MCF 10A (cell line): ENCODE results near the gene NOL4L. TPM values are rescaled to one million over a fixed set of nuclear protein-coding genes. Genes with fewer than 3 reads are reported as not detected.

Source experiments
- BruUV-seq: library from RNA; stranded (reverse); fragments of 400-500 nt; replicated peaks from 2 replicates; lab custom pipeline; 2021; lab: Mats Ljungman, UMichigan
- CTCF ChIA-PET: fragments of 300-600 bp; sonication (Branson Sonifier 250); formaldehyde crosslinking; extraction: SDS; loops from one replicate; lab custom pipeline; 2021; ENCODE audit warnings: antibody characterized with exemption, inconsistent platforms; lab: Yijun Ruan, JAX
- POLR2A ChIA-PET: fragments of 300-600, 350-650 bp; sonication (Branson Sonifier 250); formaldehyde crosslinking; extraction: SDS; loops from one replicate; lab custom pipeline; 2020; ENCODE audit warnings: antibody characterized with exemption, inconsistent platforms; lab: Yijun Ruan, JAX
- DNase-seq: peaks from one replicate; pipeline ENCODE4 v3.0.0-alpha.2; 2018; ENCODE audit not compliant: unreplicated experiment
- H3K27ac Mint-ChIP-seq: one replicate; pipeline ENCODE4 v1.8.0; 2022; ENCODE audit warnings: mild to moderate bottlenecking, low read depth, mixed read lengths; ENCODE audit not compliant: unreplicated experiment
- H3K27me3 Mint-ChIP-seq: one replicate; pipeline ENCODE4 v1.8.0; 2022; ENCODE audit warnings: mixed read lengths; ENCODE audit not compliant: insufficient read depth, unreplicated experiment
- H3K36me3 Mint-ChIP-seq: one replicate; pipeline ENCODE4 v1.8.0; 2022; ENCODE audit warnings: mild to moderate bottlenecking, moderate library complexity, mixed read lengths; ENCODE audit not compliant: insufficient read depth, unreplicated experiment
- H3K4me1 Mint-ChIP-seq: one replicate; pipeline ENCODE4 v1.8.0; 2022; ENCODE audit warnings: mixed read lengths; ENCODE audit not compliant: insufficient read depth, unreplicated experiment
- H3K4me3 Mint-ChIP-seq: one replicate; pipeline ENCODE4 v1.8.0; 2022; ENCODE audit warnings: mild to moderate bottlenecking, moderate library complexity, mixed read lengths; ENCODE audit not compliant: unreplicated experiment
- H3K9me3 Mint-ChIP-seq: one replicate; pipeline ENCODE4 v1.8.0; 2022; ENCODE audit warnings: mixed read lengths; ENCODE audit not compliant: unreplicated experiment
- CTCF ChIP-seq: fragments of 200-600 bp; IDR thresholded peaks from one replicate; pipeline ENCODE4 v1.8.0; 2022; ENCODE audit warnings: antibody characterized with exemption, mild to moderate bottlenecking; ENCODE audit not compliant: unreplicated experiment
- intact Hi-C: fragments of 100-400 bp; cut with micrococcal nuclease; formaldehyde crosslinking; loops from 2 replicates; pipeline ENCODE4 v1.14.1; 2022
- total RNA-seq: library from RNA; stranded (reverse); gene quantifications from 2 replicates; pipeline ENCODE4 v1.2.3, GENCODE V29; 2022

NOL4L gene
- total RNA-seq, 1 experiment from 2014 or later = 3.3 TPM

- no TSS peak for BruUV-seq
- Mint-ChIP-seq H3K36me3 (no peaks in the 10 kb centered on the region), H3K27me3 (no peaks in the 10 kb centered on the region), H3K27ac (no peak overlapping the region), H3K4me3 (no peak overlapping the region), H3K9me3 (no peaks in the 10 kb centered on the region), H3K4me1 (no peaks in the 10 kb centered on the region)
- no peak for DNase-seq
- ChIA-PET CTCF (interaction anchor here (0.7 to 1.4 kb wide), 3 partner anchors 77 to 523 kb away, joined by 3 to 6 read pairs (median 5); no protein-coding TSS in a partner anchor), POLR2A (interaction anchor here (0.5 kb wide), 1 partner anchor 44 kb away, joined by 3 read pairs; no protein-coding TSS in a partner anchor)
- TF ChIP-seq CTCF = no peak
- intact Hi-C loops = no loop called here
These were observed 9.9 kb downstream of the NOL4L start for GRCh38 chr20:32575227-32575581.

GRCh38 chr20:32574296-32575226 lies 10.6 kb downstream of the NOL4L start:
- ChIA-PET POLR2A (no interaction called here), CTCF (interaction anchor here (0.7 to 1.4 kb wide), 2 partner anchors 78 to 524 kb away, joined by 3 to 5 read pairs; no protein-coding TSS in a partner anchor)
- H3K36me3 Mint-ChIP-seq = no peaks in the 10 kb centered on the region
- H3K27ac Mint-ChIP-seq = no peak overlapping the region
- no peak overlapping the region for H3K4me3 Mint-ChIP-seq
- H3K4me1 Mint-ChIP-seq = no peaks in the 10 kb centered on the region
- H3K9me3 Mint-ChIP-seq = no peaks in the 10 kb centered on the region
- intact Hi-C loops = no loop called here
- DNase-seq = peak; percentile 77
- BruUV-seq = no TSS peak
- no peaks in the 10 kb centered on the region for H3K27me3 Mint-ChIP-seq
- TF ChIP-seq CTCF = no peak

GRCh38 chr20:32573167-32573851 lies 11.8 kb downstream of the NOL4L start:
- intact Hi-C loops = no loop called here
- CTCF ChIA-PET = interaction anchor here (0.6 to 1.3 kb wide), 2 partner anchors 50 to 51 kb away, joined by 4 to 5 read pairs; no protein-coding TSS in a partner anchor

More at GRCh38 chr20:32573167-32573851, 11.8 kb downstream of the NOL4L start:
- POLR2A ChIA-PET = interaction anchor here (0.6 kb wide), 1 partner anchor 38 kb away, joined by 3 read pairs; no protein-coding TSS in a partner anchor
- no peaks in the 10 kb centered on the region for H3K9me3 Mint-ChIP-seq
- H3K36me3 Mint-ChIP-seq = no peaks in the 10 kb centered on the region
- DNase-seq = no peak
- no peak for TF ChIP-seq CTCF
- BruUV-seq = no TSS peak
- H3K27ac Mint-ChIP-seq = no peak overlapping the region
- H3K4me3 Mint-ChIP-seq = no peak overlapping the region
- H3K27me3 Mint-ChIP-seq = no peaks in the 10 kb centered on the region
- H3K4me1 Mint-ChIP-seq = no peaks in the 10 kb centered on the region
